PFSK-1 (cell line): Measurements from ENCODE around the gene KCNQ1.

Experiments
- FOXP2 ChIP-seq: optimal IDR thresholded peaks from 2 replicates; pipeline ENCODE3; 2011; ENCODE audit warnings: borderline replicate concordance, control low read depth, inconsistent platforms; ENCODE audit not compliant: insufficient read depth; ENCODE audit errors: extremely low read length, extremely low read depth
- POLR2AphosphoS5 ChIP-seq: IDR thresholded peaks from 2 replicates; pipeline ENCODE4 v1.6.1; 2012; ENCODE audit warnings: low read depth, mild to moderate bottlenecking, control low read depth, low read length, moderate library complexity
- REST ChIP-seq, 2 experiments: IDR thresholded peaks; 2 replicates each; pipeline versions ENCODE4 v1.6.1 to v1.8.0; 2011 to 2012; ENCODE audit warnings: low read depth in 2 of 2, low read length in 2 of 2, control low read depth in 1 of 2, inconsistent platforms in 1 of 2, mild to moderate bottlenecking in 1 of 2, moderate library complexity in 1 of 2; ENCODE audit not compliant: insufficient read depth in 1 of 2
- SIN3A ChIP-seq: IDR thresholded peaks from 2 replicates; pipeline ENCODE4 v1.6.1; 2012; ENCODE audit warnings: mild to moderate bottlenecking, low read length, moderate library complexity, borderline replicate concordance; ENCODE audit not compliant: insufficient read depth
- TAF1 ChIP-seq: IDR thresholded peaks from 2 replicates; pipeline ENCODE4 v1.6.1; 2012; ENCODE audit warnings: low read length, control low read depth, borderline replicate concordance; ENCODE audit not compliant: insufficient read depth

The KCNQ1 gene

GRCh38 chr11:2731130-2732125, 286.6 kb downstream of the KCNQ1 start:
- TF ChIP-seq FOXP2, result no peak
- TF ChIP-seq POLR2AphosphoS5, result no peak
- TF ChIP-seq REST (IDR thresholded peaks at IDR 0.05; ENCODE audit: insufficient read depth in 1 of 2, low read depth in 2 of 2, low read length in 2 of 2), result no peak
- no peak for TF ChIP-seq SIN3A
- no peak for TF ChIP-seq TAF1

DNA sequence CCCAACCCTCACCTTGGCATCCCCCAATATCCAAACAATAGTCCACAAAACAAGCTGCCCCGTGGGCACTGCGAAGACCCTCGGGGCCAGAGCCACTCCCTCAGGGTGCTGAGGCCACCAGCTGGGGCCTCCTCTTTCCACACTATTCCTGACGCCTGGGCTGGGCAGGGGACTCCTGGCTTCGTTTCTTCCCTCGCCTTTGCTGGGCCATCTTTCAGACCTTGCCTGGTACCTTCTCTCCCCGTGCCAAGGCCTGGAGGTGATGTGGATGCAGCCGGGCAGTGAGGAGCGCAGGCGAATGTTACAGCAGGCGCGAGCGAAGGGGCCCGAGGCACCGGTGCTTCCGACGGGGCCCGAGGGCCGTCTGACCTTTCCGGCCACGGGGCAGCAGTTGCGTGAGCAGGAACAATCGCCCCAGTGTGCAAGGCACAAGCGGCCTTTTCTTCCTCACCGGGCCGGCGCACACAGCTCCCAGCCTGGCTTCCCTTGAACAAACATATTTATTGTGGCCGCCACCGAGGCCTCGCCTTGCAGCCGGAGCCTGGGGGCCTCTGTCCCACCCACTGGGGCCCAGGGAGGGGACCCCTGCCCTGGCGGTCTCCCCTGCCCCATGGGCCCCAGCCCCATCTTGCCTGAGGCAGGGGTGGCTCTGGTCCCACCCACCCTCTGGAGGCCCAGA, 287.6 kb downstream of the KCNQ1 start:
- TF ChIP-seq FOXP2 (no peak), SIN3A (no peak), POLR2AphosphoS5 (no peak), REST (IDR thresholded peaks at IDR 0.05; ENCODE audit: insufficient read depth in 1 of 2, low read depth in 2 of 2, low read length in 2 of 2) (no peak), TAF1 (no peak)

- TF ChIP-seq FOXP2, result no peak
Observed at GRCh38 chr11:2732940-2733628, 288.3 kb downstream of the KCNQ1 start.

- TF ChIP-seq FOXP2, result no peak
- TF ChIP-seq REST (IDR thresholded peaks at IDR 0.05; ENCODE audit: insufficient read depth in 1 of 2, low read depth in 2 of 2, low read length in 2 of 2), result no peak
- no peak for TF ChIP-seq SIN3A
- no peak for TF ChIP-seq TAF1
- TF ChIP-seq POLR2AphosphoS5, result no peak
Observed at GRCh38 chr11:2734181-2735052, 289.6 kb downstream of the KCNQ1 start.

GRCh38 chr11:2735053-2735589, 290.3 kb downstream of the KCNQ1 start:
- TF ChIP-seq TAF1 (no peak), POLR2AphosphoS5 (no peak), FOXP2 (no peak), SIN3A (no peak), REST (IDR thresholded peaks at IDR 0.05; ENCODE audit: insufficient read depth in 1 of 2, low read depth in 2 of 2, low read length in 2 of 2) (no peak)
